MM.1S (cell line): ENCODE results near the gene FCHO2.

Experiments
- CTCF ChIP-seq: fragments of 300-600 bp; sonication (generic); IDR thresholded peaks from 2 replicates; pipeline ENCODE4 v1.5.1; 2016; ENCODE audit warnings: antibody characterized with exemption, low read length, mixed read lengths
- EZH2phosphoT487 ChIP-seq: fragments of 300-600 bp; sonication (generic); IDR thresholded peaks from 2 replicates; pipeline ENCODE4 v1.6.1; 2018; ENCODE audit warnings: antibody characterized with exemption, low read length

- no peak for TF ChIP-seq EZH2phosphoT487
- no peak for TF ChIP-seq CTCF
These were observed 15.8 kb upstream of the FCHO2 start for GRCh38 chr5:72940082-72940481.
